DND-41 (cell line): Measurements from ENCODE around the gene CIRBP.

ENCODE experiments used
- ATAC-seq: fragments of 200-7000 bp; cut with Tn5 transposase; 3 replicates; pipeline ENCODE4 v1.9.1; 2021; ENCODE audit warnings: low read depth; ENCODE audit not compliant: insufficient read depth
- DNase-seq: peaks from one replicate; pipeline ENCODE4 v3.0.0-alpha.2; 2020
- H2AFZ ChIP-seq: 2 replicates; pipeline ENCODE4 v1.6.0; 2012; ENCODE audit warnings: low read depth, low read length
- H3K27ac ChIP-seq: 2 replicates; pipeline ENCODE4 v1.5.1; 2012; ENCODE audit warnings: low read length, inconsistent platforms
- H3K27me3 ChIP-seq: fragments of 200-600 bp; sonication (generic); 2 replicates; pipeline ENCODE4 v1.6.0; 2012; ENCODE audit warnings: low read length, mild to moderate bottlenecking, inconsistent platforms; ENCODE audit not compliant: insufficient read depth, poor library complexity
- H3K36me3 ChIP-seq: 2 replicates; pipeline ENCODE4 v1.5.1; 2012; ENCODE audit warnings: low read length, inconsistent platforms; ENCODE audit not compliant: insufficient read depth
- H3K4me1 ChIP-seq: 2 replicates; pipeline ENCODE4 v1.5.1; 2012; ENCODE audit warnings: mild to moderate bottlenecking, low read length; ENCODE audit not compliant: insufficient read depth
- H3K4me2 ChIP-seq: 2 replicates; pipeline ENCODE4 v1.6.0; 2012; ENCODE audit warnings: mild to moderate bottlenecking, moderate library complexity, low read length, inconsistent platforms; ENCODE audit not compliant: insufficient read depth
- H3K4me3 ChIP-seq, 2 experiments: fragments of 200-600 bp in 1 of 2; shearing (Covaris generic) in 1 of 2; 2 replicates each; pipeline ENCODE4 v1.5.1; 2012 to 2016; ENCODE audit warnings: inconsistent platforms in 2 of 2, low read length in 2 of 2, mild to moderate bottlenecking in 2 of 2, low read depth in 1 of 2, moderate library complexity in 1 of 2
- H3K79me2 ChIP-seq: 2 replicates; pipeline ENCODE4 v1.6.0; 2012; ENCODE audit warnings: low read length, inconsistent platforms; ENCODE audit not compliant: insufficient read depth
- H3K9ac ChIP-seq: 2 replicates; pipeline ENCODE4 v1.6.0; 2012; ENCODE audit warnings: low read depth, mild to moderate bottlenecking, inconsistent platforms, low read length, moderate library complexity
- H3K9me3 ChIP-seq: 2 replicates; pipeline ENCODE4 v1.5.1; 2012; ENCODE audit warnings: low read length, moderate library complexity, mild to moderate bottlenecking, inconsistent platforms; ENCODE audit not compliant: insufficient read depth, severe bottlenecking
- H4K20me1 ChIP-seq: 2 replicates; pipeline ENCODE4 v1.6.0; 2012; ENCODE audit warnings: low read length; ENCODE audit not compliant: insufficient read depth
- EZH2 ChIP-seq: IDR thresholded peaks from 3 replicates; pipeline ENCODE4 v1.6.1; 2012; ENCODE audit warnings: borderline replicate concordance, low read depth, mild to moderate bottlenecking, moderate library complexity, low read length, inconsistent platforms; ENCODE audit not compliant: severe bottlenecking
- TF ChIP-seq, protein P1 (sequence below): IDR thresholded peaks from 2 replicates; pipeline ENCODE4 v1.5.1; 2012; ENCODE audit warnings: borderline replicate concordance, low read length, moderate library complexity, mild to moderate bottlenecking; ENCODE audit not compliant: poor library complexity, severe bottlenecking; ENCODE audit errors: extremely low read depth

The CIRBP gene

DNA sequence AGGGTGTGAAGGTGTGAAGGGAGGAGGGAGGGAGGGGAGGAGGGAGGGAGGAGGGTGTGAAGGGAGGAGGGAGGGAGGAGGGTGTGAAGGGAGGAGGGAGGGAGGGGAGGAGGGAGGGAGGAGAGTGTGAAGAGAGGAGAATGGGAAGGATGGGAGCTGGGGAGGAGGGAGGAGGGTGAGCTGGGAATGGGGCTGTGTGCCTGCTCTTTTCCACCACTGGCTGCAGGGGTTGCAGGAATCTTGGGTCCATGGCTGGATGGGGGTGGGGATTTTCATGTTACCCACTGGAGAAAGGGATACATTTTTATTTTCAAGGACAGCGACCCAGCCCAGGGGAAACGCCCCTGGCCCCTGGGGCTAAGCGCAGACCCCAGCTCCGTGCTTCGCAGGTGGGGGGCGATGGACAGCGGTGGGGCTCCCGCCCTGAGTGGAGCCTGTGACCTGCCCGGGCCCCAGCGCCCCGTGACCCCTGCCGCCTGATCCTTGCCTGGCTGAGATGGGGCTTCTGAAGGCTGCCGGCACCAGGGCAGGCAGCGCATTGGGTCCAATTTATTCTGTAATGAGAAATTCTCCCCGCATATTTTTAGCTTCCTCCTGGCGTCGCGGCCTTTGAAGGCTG, 13.6 kb downstream of the CIRBP start:
- TF ChIP-seq, protein P1, sequence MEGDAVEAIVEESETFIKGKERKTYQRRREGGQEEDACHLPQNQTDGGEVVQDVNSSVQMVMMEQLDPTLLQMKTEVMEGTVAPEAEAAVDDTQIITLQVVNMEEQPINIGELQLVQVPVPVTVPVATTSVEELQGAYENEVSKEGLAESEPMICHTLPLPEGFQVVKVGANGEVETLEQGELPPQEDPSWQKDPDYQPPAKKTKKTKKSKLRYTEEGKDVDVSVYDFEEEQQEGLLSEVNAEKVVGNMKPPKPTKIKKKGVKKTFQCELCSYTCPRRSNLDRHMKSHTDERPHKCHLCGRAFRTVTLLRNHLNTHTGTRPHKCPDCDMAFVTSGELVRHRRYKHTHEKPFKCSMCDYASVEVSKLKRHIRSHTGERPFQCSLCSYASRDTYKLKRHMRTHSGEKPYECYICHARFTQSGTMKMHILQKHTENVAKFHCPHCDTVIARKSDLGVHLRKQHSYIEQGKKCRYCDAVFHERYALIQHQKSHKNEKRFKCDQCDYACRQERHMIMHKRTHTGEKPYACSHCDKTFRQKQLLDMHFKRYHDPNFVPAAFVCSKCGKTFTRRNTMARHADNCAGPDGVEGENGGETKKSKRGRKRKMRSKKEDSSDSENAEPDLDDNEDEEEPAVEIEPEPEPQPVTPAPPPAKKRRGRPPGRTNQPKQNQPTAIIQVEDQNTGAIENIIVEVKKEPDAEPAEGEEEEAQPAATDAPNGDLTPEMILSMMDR: no peak
- TF ChIP-seq EZH2: no peak
- no peaks in the 10 kb centered on the region for H3K27me3 ChIP-seq
- H3K4me2 ChIP-seq: no peak overlapping the region
- no peaks in the 10 kb centered on the region for H3K9me3 ChIP-seq
- H2AFZ ChIP-seq: no peak overlapping the region
- H3K9ac ChIP-seq: no peak overlapping the region
- peaks cover 16% of the 10 kb centered on the region for H4K20me1 ChIP-seq
- H3K27ac ChIP-seq: no peak overlapping the region
- H3K4me1 ChIP-seq: no peaks in the 10 kb centered on the region
- peaks cover 23% of the 10 kb centered on the region for H3K36me3 ChIP-seq
- H3K79me2 ChIP-seq: peaks cover 3% of the 10 kb centered on the region; the same call in 1 of the 2 replicates
- DNase-seq: no peak
- ATAC-seq: no peak
- no peak overlapping the region for H3K4me3 ChIP-seq

DNA sequence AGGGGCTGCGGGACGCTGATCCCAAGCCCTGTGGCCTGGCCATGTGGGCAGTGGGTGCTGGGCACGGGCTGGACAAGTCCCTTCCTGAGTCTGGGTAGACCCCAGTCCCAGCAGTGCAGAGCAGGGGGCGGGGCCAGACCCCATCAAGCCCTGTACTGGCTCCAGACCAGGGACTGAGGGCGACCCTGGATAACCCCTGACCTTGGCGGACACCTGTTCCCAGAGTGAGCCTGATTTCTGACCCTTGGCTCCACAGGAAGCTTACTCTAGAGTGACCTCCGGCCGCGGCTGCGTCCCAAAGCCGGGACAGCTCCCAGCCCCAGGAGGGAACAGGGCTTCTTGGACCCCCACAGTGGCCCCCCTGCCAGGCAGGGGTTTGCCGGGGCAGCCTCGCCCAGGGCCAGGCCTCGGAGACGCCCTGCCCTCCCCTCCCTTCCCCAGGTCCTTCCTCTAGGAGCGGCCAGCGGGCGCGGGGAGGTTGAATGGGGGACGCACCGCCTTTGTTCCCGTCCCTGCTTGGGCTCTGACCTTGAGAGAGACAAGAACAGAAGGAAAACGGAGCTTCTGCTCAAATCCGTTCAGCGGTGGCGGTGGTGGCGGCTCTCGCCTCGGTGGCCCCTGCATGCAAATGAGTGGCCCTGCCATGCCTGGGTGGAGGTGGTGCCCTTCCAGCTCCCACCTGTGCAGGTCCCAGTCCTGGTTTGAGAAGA, 14.2 kb downstream of the CIRBP start:
- no peaks in the 10 kb centered on the region for H3K9me3 ChIP-seq
- no peaks in the 10 kb centered on the region for H3K4me1 ChIP-seq
- H3K4me3 ChIP-seq: no peak overlapping the region
- H3K4me2 ChIP-seq: no peak overlapping the region
- DNase-seq (no peak), ATAC-seq (no peak)
- H3K27me3 ChIP-seq: no peaks in the 10 kb centered on the region
- H3K79me2 ChIP-seq: no peaks in the 10 kb centered on the region
- H3K9ac ChIP-seq: no peak overlapping the region
- H4K20me1 ChIP-seq: peaks cover 16% of the 10 kb centered on the region
- H3K27ac ChIP-seq: no peak overlapping the region
- H3K36me3 ChIP-seq: peaks cover 17% of the 10 kb centered on the region
- no peak overlapping the region for H2AFZ ChIP-seq
- TF ChIP-seq EZH2: no peak
- TF ChIP-seq, protein P1: no peak

DNA sequence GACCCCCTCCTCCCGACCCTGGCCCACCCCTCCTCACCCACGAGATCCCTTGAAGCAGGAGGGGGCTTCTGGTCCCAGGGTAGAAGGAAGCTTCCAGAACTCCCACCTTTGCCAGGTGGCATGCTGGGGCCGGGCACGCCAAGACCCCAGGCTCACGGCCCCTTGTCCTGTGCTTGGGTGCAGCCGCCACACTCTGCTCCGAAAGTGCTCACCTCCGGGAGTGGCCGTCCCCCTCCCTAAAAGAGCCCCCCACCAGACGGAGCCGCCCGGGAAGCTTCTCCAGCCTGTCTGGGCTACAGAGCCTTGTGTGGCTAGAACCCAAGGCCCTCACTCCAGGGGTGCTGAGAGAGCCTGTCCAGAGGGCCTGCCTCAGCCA, 14.8 kb downstream of the CIRBP start:
- TF ChIP-seq, protein P1: no peak
- Histone ChIP-seq H3K4me1 (no peaks in the 10 kb centered on the region), H4K20me1 (peaks cover 15% of the 10 kb centered on the region), H2AFZ (no peak overlapping the region), H3K4me3 (no peak overlapping the region), H3K9ac (no peak overlapping the region), H3K27me3 (no peaks in the 10 kb centered on the region), H3K27ac (no peak overlapping the region), H3K79me2 (no peaks in the 10 kb centered on the region), H3K9me3 (no peaks in the 10 kb centered on the region), H3K4me2 (no peak overlapping the region), H3K36me3 (peaks cover 13% of the 10 kb centered on the region)
- ATAC-seq (no peak), DNase-seq (no peak)
